Dorsolateral prefrontal cortex (tissue), 118 donors: ENCODE results near the gene NPC1. TPM values are rescaled to one million over a fixed set of nuclear protein-coding genes. Genes with fewer than 3 reads are reported as not detected.

Experiments used
- total RNA-seq, 120 experiments: library from RNA; stranded (reverse); gene quantifications; one replicate each; pipeline versions ENCODE4 v1.2.3 to v1.2.4, GENCODE V29; 2022

The NPC1 gene
- total RNA-seq, 120 experiments from 2014 or later, result 45.2 to 321 (median 99.6) TPM

Other genes with a start within 250 kb of the NPC1 start
- gene RIOK3, start 133.2 kb downstream of the NPC1 start, total RNA-seq, result 10 to 100 TPM; 25.5 to 71.7 (median 52.1) TPM
- 10 to 100 TPM; 23.8 to 53.6 (median 39.2) TPM for gene RMC1, start 83.0 kb downstream of the NPC1 start, total RNA-seq
- gene ANKRD29, start 76.4 kb upstream of the NPC1 start, total RNA-seq, result 10 to 100 TPM in 119 of 120 experiments, 1 to 10 TPM in 1; 7.8 to 35.9 (median 20.6) TPM
- gene LAMA3, start 102.9 kb upstream of the NPC1 start, total RNA-seq, result 10 to 100 TPM in 44 of 120 experiments, 1 to 10 TPM in 76; 3.2 to 17.7 (median 8.6) TPM